SH-SY5Y (cell line): ENCODE results near the gene KCNJ10.

ENCODE experiments used
- GATA2 ChIP-seq: IDR thresholded peaks from 2 replicates; pipeline ENCODE4 v1.6.1; 2011; ENCODE audit warnings: mild to moderate bottlenecking, low read depth, low read length
- GATA3 ChIP-seq: IDR thresholded peaks from 2 replicates; pipeline ENCODE4 v1.6.1; 2011; ENCODE audit warnings: low read depth, mild to moderate bottlenecking, low read length, moderate library complexity

GRCh38 chr1:160056648-160057169 lies 13.3 kb downstream of the KCNJ10 start:
- TF ChIP-seq GATA3 (no peak), GATA2 (no peak)
